Measurements from ENCODE around the gene SH3GL2. TPM values are rescaled to one million over a fixed set of nuclear protein-coding genes. Genes with fewer than 3 reads are reported as not detected.

Gene SH3GL2
- total RNA-seq, 1 donor from 2014 or later = not detected

- H3K36me3 ChIP-seq = no peaks in the 10 kb centered on the region
- H3K4me3 ChIP-seq = peak overlapping the region; percentile 60 to 66
- H3K27me3 ChIP-seq = no peaks in the 10 kb centered on the region
- H3K4me1 ChIP-seq = peaks cover 2 to 5% of the 10 kb centered on the region in 2 donors
- intact Hi-C loops (cut with DNase I) = no loop called here
- no peaks in the 10 kb centered on the region for H3K9me3 ChIP-seq
- H3K27ac ChIP-seq = no peak overlapping the region
- no peak for DNase-seq (ENCODE audit: low spot score in 2 of 2)
- TF ChIP-seq, protein P1, sequence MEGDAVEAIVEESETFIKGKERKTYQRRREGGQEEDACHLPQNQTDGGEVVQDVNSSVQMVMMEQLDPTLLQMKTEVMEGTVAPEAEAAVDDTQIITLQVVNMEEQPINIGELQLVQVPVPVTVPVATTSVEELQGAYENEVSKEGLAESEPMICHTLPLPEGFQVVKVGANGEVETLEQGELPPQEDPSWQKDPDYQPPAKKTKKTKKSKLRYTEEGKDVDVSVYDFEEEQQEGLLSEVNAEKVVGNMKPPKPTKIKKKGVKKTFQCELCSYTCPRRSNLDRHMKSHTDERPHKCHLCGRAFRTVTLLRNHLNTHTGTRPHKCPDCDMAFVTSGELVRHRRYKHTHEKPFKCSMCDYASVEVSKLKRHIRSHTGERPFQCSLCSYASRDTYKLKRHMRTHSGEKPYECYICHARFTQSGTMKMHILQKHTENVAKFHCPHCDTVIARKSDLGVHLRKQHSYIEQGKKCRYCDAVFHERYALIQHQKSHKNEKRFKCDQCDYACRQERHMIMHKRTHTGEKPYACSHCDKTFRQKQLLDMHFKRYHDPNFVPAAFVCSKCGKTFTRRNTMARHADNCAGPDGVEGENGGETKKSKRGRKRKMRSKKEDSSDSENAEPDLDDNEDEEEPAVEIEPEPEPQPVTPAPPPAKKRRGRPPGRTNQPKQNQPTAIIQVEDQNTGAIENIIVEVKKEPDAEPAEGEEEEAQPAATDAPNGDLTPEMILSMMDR (IDR thresholded peaks at IDR 0.05) = no peak
Observed at GRCh38 chr9:17578577-17578910, 322 bp upstream of the SH3GL2 start.

GRCh38 chr9:17580119-17580518 lies 1.3 kb downstream of the SH3GL2 start:
- no peak overlapping the region for H3K27ac ChIP-seq
- H3K27me3 ChIP-seq = no peaks in the 10 kb centered on the region
- no peak overlapping the region for H3K4me3 ChIP-seq
- H3K9me3 ChIP-seq = no peaks in the 10 kb centered on the region
- no peaks in the 10 kb centered on the region for H3K36me3 ChIP-seq
- intact Hi-C loops (cut with DNase I) = no loop called here
- H3K4me1 ChIP-seq = peaks cover 2 to 5% of the 10 kb centered on the region in 2 donors
- TF ChIP-seq, protein P1 (IDR thresholded peaks at IDR 0.05) = no peak
- DNase-seq (ENCODE audit: low spot score in 2 of 2) = no peak

GRCh38 chr9:17587113-17587512 lies 8.2 kb downstream of the SH3GL2 start:
- H3K9me3 ChIP-seq = no peaks in the 10 kb centered on the region
- TF ChIP-seq, protein P1 (IDR thresholded peaks at IDR 0.05) = no peak

GRCh38 chr9:17588395-17588794 lies 9.5 kb downstream of the SH3GL2 start:
- DNase-seq (ENCODE audit: low spot score in 2 of 2) = no peak
- intact Hi-C loops (cut with DNase I) = no loop called here
- TF ChIP-seq, protein P1 (IDR thresholded peaks at IDR 0.05) = no peak
- Histone ChIP-seq H3K9me3 (no peaks in the 10 kb centered on the region), H3K27ac (no peak overlapping the region), H3K4me3 (no peak overlapping the region), H3K27me3 (no peaks in the 10 kb centered on the region), H3K4me1 (no peaks in the 10 kb centered on the region), H3K36me3 (no peaks in the 10 kb centered on the region)

More at GRCh38 chr9:17587113-17587512, 8.2 kb downstream of the SH3GL2 start:
- Histone ChIP-seq H3K27ac (no peak overlapping the region), H3K4me1 (no peaks in the 10 kb centered on the region), H3K27me3 (no peaks in the 10 kb centered on the region), H3K4me3 (no peak overlapping the region), H3K36me3 (no peaks in the 10 kb centered on the region)
- no peak for DNase-seq (ENCODE audit: low spot score in 2 of 2)
- intact Hi-C loops (cut with DNase I) = no loop called here

DNA sequence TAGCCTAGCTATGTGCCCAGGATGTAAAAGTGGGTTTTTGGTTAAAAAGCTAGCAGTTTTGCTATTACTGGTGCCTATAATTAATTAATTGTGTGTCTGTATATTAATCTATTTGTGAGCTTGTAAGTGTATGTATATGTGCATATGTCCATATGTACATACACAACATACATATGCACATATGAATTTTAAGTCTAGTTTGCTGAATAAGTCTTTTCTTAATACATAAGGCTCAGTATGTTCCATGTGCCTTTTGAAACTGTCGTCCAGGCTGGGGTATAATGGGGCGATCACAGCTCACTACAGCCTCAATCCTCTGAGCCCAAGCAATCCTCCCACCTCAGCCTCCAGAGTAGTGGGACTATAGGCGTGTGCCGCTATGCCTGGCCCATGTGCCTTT lies 10.1 kb downstream of the SH3GL2 start:
- TF ChIP-seq, protein P1 (IDR thresholded peaks at IDR 0.05) = no peak
- Histone ChIP-seq H3K9me3 (no peaks in the 10 kb centered on the region), H3K27me3 (no peaks in the 10 kb centered on the region), H3K4me1 (no peaks in the 10 kb centered on the region), H3K27ac (no peak overlapping the region), H3K4me3 (no peak overlapping the region), H3K36me3 (no peaks in the 10 kb centered on the region)
- DNase-seq (ENCODE audit: low spot score in 2 of 2) = no peak
- intact Hi-C loops (cut with DNase I) = no loop called here

DNA sequence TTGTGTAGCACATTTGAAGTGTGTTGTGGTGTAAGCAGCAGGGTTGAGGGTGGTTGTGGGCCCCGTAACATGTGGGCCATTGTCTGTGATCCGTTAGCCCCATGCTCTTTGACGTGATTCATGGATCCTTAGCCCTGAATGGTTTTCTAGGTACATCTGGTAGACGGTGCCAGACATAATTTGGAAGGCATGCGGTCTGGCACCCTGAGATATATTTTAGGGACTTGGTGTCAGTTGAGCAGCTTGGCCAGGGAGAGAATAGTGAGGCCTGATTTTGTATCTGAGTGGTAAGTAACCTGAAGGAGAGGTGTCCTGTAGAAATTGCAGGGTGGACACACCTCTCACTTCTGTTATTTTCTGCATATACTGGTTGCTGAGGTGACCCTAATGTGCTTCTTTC lies 10.9 kb downstream of the SH3GL2 start:
- H3K4me1 ChIP-seq = no peaks in the 10 kb centered on the region
- H3K27ac ChIP-seq = no peak overlapping the region
- no peaks in the 10 kb centered on the region for H3K9me3 ChIP-seq
- no peaks in the 10 kb centered on the region for H3K27me3 ChIP-seq
- TF ChIP-seq, protein P1 (IDR thresholded peaks at IDR 0.05) = no peak
- H3K4me3 ChIP-seq = no peak overlapping the region
- no peak for DNase-seq (ENCODE audit: low spot score in 2 of 2)
- intact Hi-C loops (cut with DNase I) = no loop called here
- no peaks in the 10 kb centered on the region for H3K36me3 ChIP-seq

All from ascending aorta (tissue), 2 donors.